Glomerular endothelial cell (primary cell): ENCODE measurements around the gene SNX1. TPM values are rescaled to one million over a fixed set of nuclear protein-coding genes. Genes with fewer than 3 reads are reported as not detected.

Experiments used
- DNase-seq: peaks from one replicate; pipeline ENCODE4 v3.0.0-alpha.2; 2011; ENCODE audit warnings: low read depth, low spot score; ENCODE audit errors: extremely low read depth
- total RNA-seq: library from RNA; depleted of rRNA; stranded (reverse); fragments of >200 nt; gene quantifications from 2 replicates; pipeline ENCODE4 v1.2.3, GENCODE V29; 2015

SNX1 gene
- total RNA-seq, 1 donor from 2014 or later: 66.6 TPM

GRCh38 chr15:64144565-64145281 lies 48.9 kb downstream of the SNX1 start:
- no peak for DNase-seq

- DNase-seq: no peak
These were observed 50.3 kb downstream of the SNX1 start for GRCh38 chr15:64146041-64146440.

GRCh38 chr15:64146520-64146884 lies 50.7 kb downstream of the SNX1 start:
- DNase-seq: no peak

- no peak for DNase-seq
These were observed 51.3 kb downstream of the SNX1 start for GRCh38 chr15:64146885-64147681.

GRCh38 chr15:64148168-64148567 lies 52.4 kb downstream of the SNX1 start:
- DNase-seq: no peak

GRCh38 chr15:64148581-64148980 lies 52.8 kb downstream of the SNX1 start:
- DNase-seq: no peak

- no peak for DNase-seq
These were observed 53.6 kb downstream of the SNX1 start for GRCh38 chr15:64149424-64149823.

- DNase-seq: no peak
These were observed 54.3 kb downstream of the SNX1 start for GRCh38 chr15:64149893-64150578.

GRCh38 chr15:64151727-64152506 lies 56.1 kb downstream of the SNX1 start, which contains the start of gene SNX22:
Gene SNX22, plus strand, starts transcription at chr15:64151731. Its CDS starts 45 bp downstream, at chr15:64151776.
- no peak for DNase-seq

GRCh38 chr15:64152507-64153387 lies 57.0 kb downstream of the SNX1 start:
- DNase-seq: no peak

GRCh38 chr15:64153480-64154367 lies 57.9 kb downstream of the SNX1 start:
- no peak for DNase-seq

GRCh38 chr15:64155802-64156651 lies 60.2 kb downstream of the SNX1 start:
- no peak for DNase-seq

- no peak for DNase-seq
These were observed 61.0 kb downstream of the SNX1 start for GRCh38 chr15:64156652-64157331.

- DNase-seq: no peak
These were observed 61.9 kb downstream of the SNX1 start for GRCh38 chr15:64157599-64158125.

GRCh38 chr15:64158363-64159134 lies 62.8 kb downstream of the SNX1 start:
- DNase-seq: no peak
